Peyer's patch (tissue), 4 donors: ENCODE data around the gene CHRNA5. TPM values are rescaled to one million over a fixed set of nuclear protein-coding genes. Genes with fewer than 3 reads are reported as not detected.
"Not testable (repeated sequence)": the region's sequence is repeated elsewhere in the genome, so short reads cannot be mapped to it uniquely, and the experiment has no call there.

Source experiments
- DNase-seq, 3 donors: peaks; one replicate each; pipeline ENCODE4 v3.0.0-alpha.2; 2017 to 2019
- H3K27ac ChIP-seq, 4 donors: fragments of 200-600 bp; sonication (generic); one replicate each; pipeline ENCODE4 v1.5.1; 2016 to 2019
- H3K27me3 ChIP-seq, 2 donors: fragments of 200-600 bp; sonication (generic); one replicate each; pipeline ENCODE4 v1.5.1; 2019
- H3K36me3 ChIP-seq, 3 donors: fragments of 200-600 bp; sonication (generic); one replicate each; pipeline ENCODE4 v1.5.1; 2016 to 2019
- H3K4me1 ChIP-seq, 4 donors: fragments of 200-600 bp; sonication (generic); one replicate each; pipeline ENCODE4 v1.5.1; 2016 to 2019
- H3K4me3 ChIP-seq, 4 donors: fragments of 200-600 bp; sonication (generic); 1 replicate in 3 of 4; 2 replicates in 1 of 4; pipeline ENCODE4 v1.5.1; 2016 to 2019; ENCODE audit warnings: mild to moderate bottlenecking in 1 of 4
- H3K9me3 ChIP-seq, 4 donors: fragments of 200-600 bp; sonication (generic); one replicate each; pipeline ENCODE4 v1.5.1; 2016 to 2019; ENCODE audit warnings: mild to moderate bottlenecking in 1 of 4
- POLR2A ChIP-seq, 2 donors: fragments of 450-650 bp; IDR thresholded peaks; one replicate each; pipeline ENCODE4 v1.5.1; 2017; ENCODE audit warnings: antibody characterized with exemption in 2 of 2, mild to moderate bottlenecking in 2 of 2, moderate library complexity in 2 of 2
- total RNA-seq, 4 donors: library from RNA; depleted of rRNA; stranded (reverse); fragments of >200 nt; gene quantifications; one replicate each; pipeline ENCODE4 v1.1.0, GENCODE V29; 2016
- TF ChIP-seq, protein P1 (sequence below), 6 experiments: fragments of 450-650 bp in 4 of 6; fragments of 200-600 bp in 2 of 6; sonication (generic) in 1 of 6; IDR thresholded peaks; one replicate each; pipeline ENCODE4 v1.5.1; 2017 to 2019; ENCODE audit warnings: antibody characterized with exemption in 6 of 6, mild to moderate bottlenecking in 3 of 6, moderate library complexity in 1 of 6

CHRNA5 gene
- total RNA-seq: 1 to 10 TPM in 2 of 4 donors, under 1 TPM in 2; 0.38 to 1.7 (median 0.87) TPM

DNA sequence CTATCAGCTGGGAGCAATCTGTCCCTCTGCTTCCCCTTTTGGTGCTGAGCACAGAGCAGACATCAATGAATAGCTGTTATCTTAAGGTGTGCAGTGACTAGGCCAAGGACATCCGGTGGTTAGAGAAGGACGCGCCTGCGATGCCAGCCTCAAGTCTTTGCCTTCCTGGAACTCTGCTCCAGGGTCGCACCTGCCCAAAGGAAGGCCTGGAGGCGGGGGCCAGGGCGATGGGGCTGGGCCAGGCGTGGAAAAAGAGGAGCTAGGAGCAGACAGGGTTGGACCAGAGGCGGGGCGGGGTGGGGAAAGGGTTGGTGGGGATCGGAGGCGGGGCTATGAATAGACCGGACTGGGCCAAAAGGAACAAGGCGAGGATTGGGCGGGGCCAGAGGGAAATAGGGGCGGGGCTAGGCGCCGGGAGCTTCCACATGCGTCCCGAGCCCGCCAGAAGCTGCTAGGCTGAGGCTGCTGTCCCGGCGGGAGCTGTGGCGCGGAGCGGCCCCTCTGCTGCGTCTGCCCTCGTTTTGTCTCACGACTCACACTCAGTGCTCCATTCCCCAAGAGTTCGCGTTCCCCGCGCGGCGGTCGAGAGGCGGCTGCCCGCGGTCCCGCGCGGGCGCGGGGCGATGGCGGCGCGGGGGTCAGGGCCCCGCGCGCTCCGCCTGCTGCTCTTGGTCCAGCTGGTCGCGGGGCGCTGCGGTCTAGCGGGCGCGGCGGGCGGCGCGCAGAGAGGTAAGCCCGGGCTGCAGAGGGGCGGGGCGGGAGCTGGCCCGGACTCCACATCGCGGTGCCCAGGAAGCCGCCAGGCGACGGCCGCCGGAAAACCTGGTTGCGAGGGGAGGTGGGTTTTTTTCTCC, at the start of gene CHRNA5:
TSS of gene CHRNA5 (plus strand) at position 424 of the 854 bp plus-strand sequence. CDS start at position 624, 200 bp downstream.
- Histone ChIP-seq H3K4me1 (peaks cover 0 to 17% (median 2%) of the 10 kb centered on the region in 4 donors), H3K27me3 (no peaks in the 10 kb centered on the region), H3K9me3 (no peaks in the 10 kb centered on the region), H3K4me3 (peak within 1 kb of the TSS; percentile 55 to 93 (median 79)), H3K27ac (peak within 1 kb of the TSS in 3 of 4 donors; percentile 61 to 80 (median 75)), H3K36me3 (no peaks in the 10 kb centered on the region)
- DNase-seq: peak; percentile 92 to 97 (median 95)
- TF ChIP-seq, protein P1, sequence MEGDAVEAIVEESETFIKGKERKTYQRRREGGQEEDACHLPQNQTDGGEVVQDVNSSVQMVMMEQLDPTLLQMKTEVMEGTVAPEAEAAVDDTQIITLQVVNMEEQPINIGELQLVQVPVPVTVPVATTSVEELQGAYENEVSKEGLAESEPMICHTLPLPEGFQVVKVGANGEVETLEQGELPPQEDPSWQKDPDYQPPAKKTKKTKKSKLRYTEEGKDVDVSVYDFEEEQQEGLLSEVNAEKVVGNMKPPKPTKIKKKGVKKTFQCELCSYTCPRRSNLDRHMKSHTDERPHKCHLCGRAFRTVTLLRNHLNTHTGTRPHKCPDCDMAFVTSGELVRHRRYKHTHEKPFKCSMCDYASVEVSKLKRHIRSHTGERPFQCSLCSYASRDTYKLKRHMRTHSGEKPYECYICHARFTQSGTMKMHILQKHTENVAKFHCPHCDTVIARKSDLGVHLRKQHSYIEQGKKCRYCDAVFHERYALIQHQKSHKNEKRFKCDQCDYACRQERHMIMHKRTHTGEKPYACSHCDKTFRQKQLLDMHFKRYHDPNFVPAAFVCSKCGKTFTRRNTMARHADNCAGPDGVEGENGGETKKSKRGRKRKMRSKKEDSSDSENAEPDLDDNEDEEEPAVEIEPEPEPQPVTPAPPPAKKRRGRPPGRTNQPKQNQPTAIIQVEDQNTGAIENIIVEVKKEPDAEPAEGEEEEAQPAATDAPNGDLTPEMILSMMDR (IDR thresholded peaks at IDR 0.05): no peak
- TF ChIP-seq POLR2A (IDR thresholded peaks at IDR 0.05): no peak

DNA sequence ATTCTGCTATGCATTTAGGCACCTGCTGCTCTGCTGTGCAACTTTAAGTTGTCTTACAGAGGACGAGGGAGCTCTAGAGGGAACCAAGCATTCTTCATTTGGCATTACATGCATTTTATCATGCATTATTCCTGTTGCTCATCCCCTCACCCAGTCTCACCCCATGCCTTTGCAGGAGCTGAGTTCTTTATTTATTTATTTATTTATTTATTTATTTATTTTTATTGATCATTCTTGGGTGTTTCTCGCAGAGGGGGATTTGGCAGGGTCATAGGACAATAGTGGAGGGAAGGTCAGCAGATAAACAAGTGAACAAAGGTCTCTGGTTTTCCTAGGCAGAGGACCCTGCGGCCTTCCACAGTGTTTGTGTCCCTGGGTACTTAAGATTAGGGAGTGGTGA, 45.3 kb upstream of the CHRNA5 start:
- H3K27me3 ChIP-seq, H3K27ac ChIP-seq, H3K4me1 ChIP-seq, DNase-seq, H3K4me3 ChIP-seq, H3K9me3 ChIP-seq: not testable (repeated sequence)
- peaks cover 0 to 21% (median 0%) of the 10 kb centered on the region in 3 donors for H3K36me3 ChIP-seq

DNA sequence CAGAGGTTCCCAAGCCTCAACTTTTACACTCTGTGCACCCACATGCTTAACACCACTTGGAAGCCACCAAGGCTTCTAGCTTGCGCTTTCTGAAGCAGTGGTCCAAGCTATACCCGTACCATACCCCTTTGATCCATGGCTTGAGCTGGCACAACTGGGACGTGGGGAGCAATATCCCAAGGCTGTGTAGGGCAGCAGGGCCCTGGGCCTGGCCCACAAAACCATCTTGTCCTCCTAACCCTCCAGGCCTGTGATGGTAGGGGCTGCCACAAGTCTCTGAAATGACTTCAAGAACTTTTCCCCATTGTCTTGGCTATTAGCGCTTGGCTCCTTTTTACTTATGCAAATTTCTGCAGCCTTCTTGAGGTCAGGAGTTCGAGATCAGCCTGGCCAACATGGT, 41.1 kb upstream of the CHRNA5 start:
- no peak for DNase-seq
- peaks cover 0 to 2% (median 0%) of the 10 kb centered on the region in 3 donors for H3K36me3 ChIP-seq
- no peak for TF ChIP-seq POLR2A (IDR thresholded peaks at IDR 0.05)
- TF ChIP-seq, protein P1 (IDR thresholded peaks at IDR 0.05): no peak
- no peak overlapping the region for H3K27ac ChIP-seq
- no peaks in the 10 kb centered on the region for H3K9me3 ChIP-seq
- no peaks in the 10 kb centered on the region for H3K4me1 ChIP-seq
- H3K4me3 ChIP-seq: no peak overlapping the region
- no peaks in the 10 kb centered on the region for H3K27me3 ChIP-seq

DNA sequence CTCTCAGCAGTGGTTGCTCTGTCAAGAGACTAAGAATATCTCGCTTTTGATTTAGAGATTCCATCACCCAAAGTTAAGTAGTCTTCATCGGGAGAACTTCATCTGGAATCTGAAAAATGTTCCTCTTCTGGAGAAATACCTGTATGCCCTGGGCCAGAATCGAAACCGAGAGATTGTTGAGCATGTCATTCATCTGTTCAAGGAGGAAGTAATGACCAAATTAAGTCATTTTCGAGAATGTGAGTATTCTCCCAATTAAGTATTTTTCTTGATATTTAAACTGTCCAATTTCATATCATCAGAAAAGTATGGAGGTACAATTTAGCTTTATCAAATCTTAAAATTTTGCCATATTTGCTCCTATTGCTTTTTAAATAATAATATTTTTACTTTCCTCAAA, 38.0 kb upstream of the CHRNA5 start:
- Histone ChIP-seq H3K27me3 (no peaks in the 10 kb centered on the region), H3K27ac (no peak overlapping the region), H3K9me3 (no peaks in the 10 kb centered on the region), H3K4me1 (no peaks in the 10 kb centered on the region), H3K36me3 (no peaks in the 10 kb centered on the region), H3K4me3 (no peak overlapping the region)
- no peak for DNase-seq
- no peak for TF ChIP-seq POLR2A (IDR thresholded peaks at IDR 0.05)
- TF ChIP-seq, protein P1 (IDR thresholded peaks at IDR 0.05): no peak

DNA sequence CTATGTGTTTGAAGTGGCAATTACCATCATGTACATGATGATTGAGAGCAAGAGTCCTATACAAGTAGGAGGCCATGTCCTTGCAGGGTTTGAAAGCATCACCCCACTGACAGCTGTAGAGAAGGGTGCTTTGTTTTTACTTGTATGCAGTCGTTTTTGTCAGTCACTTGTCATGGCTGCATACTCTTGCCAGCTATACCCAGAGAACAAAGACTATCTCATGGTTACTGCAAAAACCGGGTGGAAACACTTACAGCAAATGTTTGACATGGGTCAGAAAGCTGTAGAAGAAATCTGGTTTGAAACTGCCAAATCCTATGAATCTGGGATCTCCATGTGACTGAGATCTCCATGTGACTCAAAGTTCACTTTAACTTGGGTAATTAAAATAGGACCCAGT, 32.0 kb upstream of the CHRNA5 start:
- no peak overlapping the region for H3K4me3 ChIP-seq

DNA sequence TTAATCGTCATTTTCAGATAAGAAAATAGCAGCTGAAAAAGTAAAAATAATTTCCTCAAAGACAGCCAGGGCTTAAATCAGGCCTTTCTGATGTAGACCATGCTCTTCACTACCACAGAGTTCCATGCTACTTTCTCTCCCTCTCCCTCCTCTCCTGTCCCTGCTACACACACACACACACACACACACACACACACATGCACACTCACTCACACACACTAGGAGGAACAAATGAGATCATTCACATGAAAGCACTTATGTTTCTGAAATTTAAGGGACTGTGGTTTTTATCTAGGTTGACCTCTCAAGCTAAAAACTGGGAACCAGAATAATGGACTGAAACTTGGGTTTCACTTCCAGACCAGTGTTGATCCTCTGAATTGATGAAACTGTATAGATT, 29.2 kb upstream of the CHRNA5 start:
- Histone ChIP-seq H3K27ac (no peak overlapping the region), H3K9me3 (no peaks in the 10 kb centered on the region), H3K4me1 (peaks cover 0 to under 1% (median 0%) of the 10 kb centered on the region in 4 donors), H3K36me3 (no peaks in the 10 kb centered on the region), H3K27me3 (no peaks in the 10 kb centered on the region), H3K4me3 (no peak overlapping the region)
- TF ChIP-seq, protein P1 (IDR thresholded peaks at IDR 0.05): no peak
- TF ChIP-seq POLR2A (IDR thresholded peaks at IDR 0.05): no peak
- no peak for DNase-seq

More for the DNA sequence above, 32.0 kb upstream of the CHRNA5 start:
- no peak overlapping the region for H3K27ac ChIP-seq
- H3K4me1 ChIP-seq: no peaks in the 10 kb centered on the region
- no peaks in the 10 kb centered on the region for H3K27me3 ChIP-seq
- TF ChIP-seq, protein P1 (IDR thresholded peaks at IDR 0.05): no peak
- TF ChIP-seq POLR2A (IDR thresholded peaks at IDR 0.05): no peak
- no peaks in the 10 kb centered on the region for H3K9me3 ChIP-seq
- H3K36me3 ChIP-seq: no peaks in the 10 kb centered on the region
- no peak for DNase-seq
